Psoas muscle (tissue), 8 donors: ENCODE measurements around the gene C1orf21. TPM values are rescaled to one million over a fixed set of nuclear protein-coding genes. Genes with fewer than 3 reads are reported as not detected.
A peak's percentile ranks its signal among the peaks of the same experiment; 100 is the strongest.

ENCODE experiments used
- ATAC-seq, 4 donors: fragments of 200-7000 bp; cut with Tn5 transposase; one replicate each; pipeline ENCODE4 v1.9.1; 2020; ENCODE audit warnings: moderate library complexity in 3 of 4, mild to moderate bottlenecking in 2 of 4
- DNase-seq, 2 donors: peaks; one replicate each; pipeline ENCODE4 v3.0.0-alpha.2; 2020
- H3K27ac ChIP-seq: fragments of 200-600 bp; one replicate; pipeline ENCODE4 v1.8.0; 2022
- H3K27me3 ChIP-seq, 3 donors: fragments of 200-600 bp in 1 of 3; one replicate each; pipeline versions ENCODE4 v1.6.1 to v1.8.0; 2013 to 2022; ENCODE audit warnings: low read length in 2 of 3, mild to moderate bottlenecking in 2 of 3, moderate library complexity in 1 of 3; ENCODE audit not compliant: insufficient read depth in 3 of 3
- H3K36me3 ChIP-seq, 2 donors: fragments of 200-600 bp in 1 of 2; one replicate each; pipeline versions ENCODE4 v1.6.1 to v1.8.0; 2013 to 2022; ENCODE audit warnings: low read depth in 1 of 2, mild to moderate bottlenecking in 1 of 2, moderate library complexity in 1 of 2; ENCODE audit not compliant: insufficient read depth in 1 of 2
- H3K4me1 ChIP-seq: fragments of 200-600 bp; one replicate; pipeline ENCODE4 v1.8.0; 2022
- H3K4me3 ChIP-seq: fragments of 200-600 bp; one replicate; pipeline ENCODE4 v1.8.0; 2022; ENCODE audit warnings: mild to moderate bottlenecking
- H3K9me3 ChIP-seq: fragments of 200-600 bp; one replicate; pipeline ENCODE4 v1.8.0; 2022
- CTCF ChIP-seq: fragments of 200-600 bp; IDR thresholded peaks from one replicate; pipeline ENCODE4 v1.8.0; 2022; ENCODE audit warnings: antibody characterized with exemption
- WGBS, 3 donors: extraction: QIAGEN DNeasy Blood & Tissue Kit; methylation state at CpG; one replicate each; pipeline versions ENCODE4 v1.1.6 to v1.1.7; 2013; 5-methylcytosine and 5-hydroxymethylcytosine counted together
- intact Hi-C, 2 donors: fragments of 100-400 bp; cut with DNase I; formaldehyde crosslinking; loops; one replicate each; pipeline versions ENCODE4 v1.11.0 to v1.14.2; 2022
- polyA plus RNA-seq, 3 donors: library from polyadenylated mRNA; stranded (reverse); fragments of 200-250 nt; gene quantifications; one replicate each; pipeline ENCODE4 v1.2.3, GENCODE V29; 2013
- total RNA-seq, 4 donors: library from RNA; stranded (reverse); fragmentation: NEBNext Ultra II Directional in 2 of 4; extraction: Animal tissue kit (Norgen Biotek cat#: 25700) in 2 of 4; gene quantifications; one replicate each; pipeline versions ENCODE4 v1.2.1 to v1.2.4, GENCODE V29; 2021 to 2023
- donor health status: healthy with polysubstance abuse.
- donor health status: DM: no; HTN: no; CAD: no; lungs with moderate emphysema.
- donor health status: Bipolar disorder and iron deficiency.
- donor health status: healthy.
- donor health status: DM: yes; HTN: yes; CAD: no.
- donor health status: DM: no; HTN: no; CAD: no.
- donor health status: DM: no; HTN: no; CAD: no.
- donor health status: DM: yes; HTN: yes; CAD: no.

Gene C1orf21
- total and polyA plus RNA-seq, 7 donors, result 55.5 to 216 (median 171) TPM

- no peak for TF ChIP-seq CTCF
- H3K9me3 ChIP-seq, result no peaks in the 10 kb centered on the region
- peak in 1 of 4 donors; percentile 13 for ATAC-seq
- no peaks in the 10 kb centered on the region for H3K36me3 ChIP-seq
- intact Hi-C loops, result no loop called here
- 71 to 86% (median 82%) methylated on average over 3 of the region's 3 CpGs for WGBS, 3 donors
- peaks cover 95% of the 10 kb centered on the region for H3K4me1 ChIP-seq
- peak overlapping the region; percentile 25 for H3K27ac ChIP-seq
- H3K4me3 ChIP-seq, result no peak overlapping the region
- DNase-seq, result no peak
- no peaks in the 10 kb centered on the region for H3K27me3 ChIP-seq
These were observed 17.3 kb downstream of the C1orf21 start for GRCh38 chr1:184403961-184404726.

DNA sequence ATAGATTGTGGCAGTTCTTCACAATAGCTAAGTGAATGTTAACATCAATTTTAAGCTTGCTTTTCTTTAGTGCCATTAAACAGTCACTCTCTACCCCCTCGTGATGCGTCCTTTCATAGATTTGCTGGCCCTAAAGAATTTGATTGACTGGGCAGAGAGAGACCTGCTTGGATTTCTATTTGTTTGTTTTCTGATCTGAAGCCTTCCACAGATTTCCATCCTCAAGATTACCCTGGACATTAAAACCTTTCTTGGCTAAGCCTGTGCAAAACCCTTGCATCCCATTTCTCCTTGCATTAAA, 17.8 kb downstream of the C1orf21 start:
- intact Hi-C loops, result no loop called here
- 38 to 62% (median 49%) methylated on average over 2 of the region's 2 CpGs for WGBS, 3 donors
- peak overlapping the region; percentile 25 for H3K27ac ChIP-seq
- H3K9me3 ChIP-seq, result no peaks in the 10 kb centered on the region
- TF ChIP-seq CTCF, result no peak
- H3K36me3 ChIP-seq, result no peaks in the 10 kb centered on the region
- H3K4me3 ChIP-seq, result no peak overlapping the region
- H3K4me1 ChIP-seq, result peaks cover 95% of the 10 kb centered on the region
- DNase-seq, result no peak
- no peak for ATAC-seq
- H3K27me3 ChIP-seq, result no peaks in the 10 kb centered on the region

DNA sequence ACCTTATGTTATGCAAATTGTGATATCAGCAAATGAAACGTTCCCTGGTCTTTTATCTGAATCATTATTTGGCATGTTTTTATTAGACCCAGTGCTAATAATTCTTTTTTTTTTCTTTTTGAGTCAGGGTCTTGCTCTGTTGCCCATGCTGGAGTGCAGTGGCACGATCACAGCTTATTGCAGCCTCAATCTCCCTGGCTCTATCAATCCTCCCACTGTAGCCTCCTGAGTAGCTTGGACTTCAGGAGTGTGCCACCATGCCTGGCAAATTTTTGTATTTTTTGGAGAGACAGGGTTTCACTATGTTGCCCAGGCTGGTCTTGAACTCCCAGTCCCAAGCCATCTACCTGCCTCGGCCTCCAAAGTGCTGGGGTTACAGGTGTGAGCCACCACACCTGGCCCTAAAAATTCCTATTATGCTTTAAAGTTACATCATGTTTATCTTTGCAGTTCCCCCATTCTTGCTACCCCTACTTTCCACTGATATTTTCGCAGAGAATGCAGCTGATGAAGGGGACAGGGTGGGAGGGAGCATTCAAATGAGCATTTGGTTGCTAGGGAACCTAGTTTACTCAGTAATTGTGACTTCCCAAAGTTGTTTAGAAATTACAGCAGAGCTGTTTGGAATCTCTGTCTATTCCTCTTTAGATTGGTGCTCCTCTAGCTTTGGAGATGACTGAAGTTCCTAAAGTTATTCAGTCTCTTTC, 18.4 kb downstream of the C1orf21 start:
- Histone ChIP-seq H3K4me3 (no peak overlapping the region), H3K9me3 (no peaks in the 10 kb centered on the region), H3K27me3 (no peaks in the 10 kb centered on the region), H3K36me3 (no peaks in the 10 kb centered on the region), H3K4me1 (peaks cover 89% of the 10 kb centered on the region), H3K27ac (peak overlapping the region; percentile 25)
- DNase-seq (no peak), ATAC-seq (no peak)
- no peak for TF ChIP-seq CTCF
- intact Hi-C loops, result no loop called here
- 63 to 83% (median 73%) methylated on average over 4 of the region's 4 CpGs for WGBS, 3 donors

- 56 to 81% (median 58%) methylated on average over 1 of the region's 1 CpG for WGBS, 3 donors
- Histone ChIP-seq H3K4me1 (peaks cover 84% of the 10 kb centered on the region), H3K36me3 (no peaks in the 10 kb centered on the region), H3K9me3 (no peaks in the 10 kb centered on the region), H3K27me3 (no peaks in the 10 kb centered on the region), H3K27ac (peak overlapping the region; percentile 24), H3K4me3 (no peak overlapping the region)
- ATAC-seq (no peak), DNase-seq (no peak)
- TF ChIP-seq CTCF, result no peak
- intact Hi-C loops, result no loop called here
These were observed 18.9 kb downstream of the C1orf21 start for GRCh38 chr1:184405801-184406142.
